Jurkat, Clone E6-1 (cell line): ENCODE results near the gene CLEC16A.

Experiments used
- DNase-seq: peaks from one replicate; pipeline ENCODE4 v3.0.0-alpha.2; 2011; ENCODE audit warnings: low read depth, low spot score
- H3K4me3 ChIP-seq: 2 replicates; pipeline ENCODE4 v1.5.1; 2011; ENCODE audit warnings: mild to moderate bottlenecking, low read length, control low read depth, moderate library complexity

The CLEC16A gene

GRCh38 chr16:11187522-11188023, 243.2 kb downstream of the CLEC16A start:
- DNase-seq, result no peak
- no peak overlapping the region for H3K4me3 ChIP-seq

- no peak overlapping the region for H3K4me3 ChIP-seq
- DNase-seq, result no peak
Observed at GRCh38 chr16:11188801-11189740, 244.7 kb downstream of the CLEC16A start.

GRCh38 chr16:11190588-11191560, 246.5 kb downstream of the CLEC16A start:
- no peak overlapping the region for H3K4me3 ChIP-seq
- no peak for DNase-seq

GRCh38 chr16:11191665-11192064, 247.3 kb downstream of the CLEC16A start:
- H3K4me3 ChIP-seq, result no peak overlapping the region
- DNase-seq, result no peak

DNA sequence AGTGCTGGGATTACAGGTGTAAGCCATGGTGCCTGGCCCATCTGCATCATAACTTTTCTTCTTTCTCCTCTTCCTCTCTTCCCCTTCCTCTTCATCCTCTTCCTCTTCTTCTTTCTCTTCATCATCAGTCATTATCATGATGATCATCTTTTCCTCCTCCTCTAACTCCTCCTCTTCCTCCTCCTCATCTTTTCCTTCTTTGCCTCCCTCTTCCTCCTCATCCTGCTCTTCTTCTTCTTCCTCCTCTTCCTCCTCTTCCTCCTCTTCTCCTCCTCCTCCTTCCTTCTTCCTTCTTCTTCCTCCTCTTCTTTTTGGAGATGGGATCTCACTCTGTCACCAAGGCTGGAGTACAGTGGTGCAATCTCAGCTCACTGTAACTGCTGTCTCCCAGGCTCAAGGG, 249.1 kb downstream of the CLEC16A start:
- H3K4me3 ChIP-seq, result no peak overlapping the region
- no peak for DNase-seq

GRCh38 chr16:11194913-11195312, 250.5 kb downstream of the CLEC16A start:
- no peak for DNase-seq

DNA sequence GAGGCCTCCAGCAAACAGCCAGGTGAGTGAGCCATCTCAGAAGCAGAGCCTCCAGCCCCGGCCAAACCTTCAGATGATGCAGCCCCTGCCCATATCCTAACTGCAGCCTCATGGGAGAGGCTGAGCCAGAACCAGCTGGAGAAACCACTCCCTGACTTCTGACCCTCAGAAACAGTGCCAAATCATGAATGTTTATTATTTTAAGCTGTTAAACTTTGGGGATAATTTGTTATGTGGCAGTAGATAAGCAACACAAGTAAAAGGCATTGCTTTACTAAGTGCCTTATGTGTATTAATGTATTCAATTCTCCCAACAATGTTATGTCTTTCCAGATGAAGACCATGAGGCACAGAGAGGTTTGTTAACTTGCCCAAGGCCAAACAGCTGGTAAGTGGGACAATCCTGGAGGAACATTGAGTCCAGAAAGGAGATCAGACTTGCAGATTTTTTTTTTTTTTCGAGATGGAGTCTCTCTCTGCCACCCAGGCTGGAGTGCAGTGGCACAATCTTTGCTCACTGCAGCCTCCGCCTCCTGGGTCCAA, 252.0 kb downstream of the CLEC16A start:
- H3K4me3 ChIP-seq, result no peak overlapping the region
- no peak for DNase-seq

More at GRCh38 chr16:11194913-11195312, 250.5 kb downstream of the CLEC16A start:
- H3K4me3 ChIP-seq, result no peak overlapping the region

GRCh38 chr16:11198375-11198774, 254.0 kb downstream of the CLEC16A start:
- H3K4me3 ChIP-seq, result no peak overlapping the region
- DNase-seq, result no peak

DNA sequence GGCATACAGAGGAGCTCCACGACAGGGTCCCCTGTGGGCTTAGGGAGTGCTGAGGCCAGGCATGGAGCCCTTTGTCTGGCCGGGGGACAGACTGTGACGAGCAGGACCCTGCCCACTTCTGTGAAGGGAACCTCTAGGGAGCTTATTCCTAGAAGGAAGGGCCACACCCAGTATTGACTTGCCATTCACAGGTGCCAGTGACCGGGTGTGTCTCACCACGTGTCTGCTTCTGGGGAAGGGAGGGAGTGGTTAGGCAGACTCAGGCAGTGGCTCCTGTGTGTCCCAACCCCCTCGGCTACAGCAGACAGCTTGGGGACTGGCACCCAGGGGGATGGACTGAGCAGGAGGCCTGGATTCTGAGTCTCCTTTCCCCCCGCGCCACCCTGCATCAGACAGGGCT, 254.5 kb downstream of the CLEC16A start:
- H3K4me3 ChIP-seq, result no peak overlapping the region
- no peak for DNase-seq

DNA sequence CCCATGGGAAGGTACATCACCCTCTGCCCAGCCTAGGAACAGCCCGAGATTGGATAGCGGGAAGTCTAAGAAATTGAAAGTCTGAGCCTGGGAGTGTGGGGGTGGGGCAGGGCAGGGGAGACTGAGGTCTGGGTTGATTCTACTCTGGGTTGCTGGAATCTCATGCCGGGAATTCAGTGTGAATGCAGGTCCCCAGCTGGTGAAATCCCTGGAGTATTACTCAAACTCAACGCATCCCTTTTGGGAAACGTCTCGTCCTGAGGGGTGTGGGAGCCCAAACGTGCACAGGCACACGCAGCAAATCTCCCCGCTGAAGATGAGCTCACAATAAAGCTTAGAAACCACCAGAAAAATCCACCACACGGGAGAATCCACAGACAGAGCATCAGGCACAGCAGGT, 256.2 kb downstream of the CLEC16A start:
- no peak for DNase-seq

DNA sequence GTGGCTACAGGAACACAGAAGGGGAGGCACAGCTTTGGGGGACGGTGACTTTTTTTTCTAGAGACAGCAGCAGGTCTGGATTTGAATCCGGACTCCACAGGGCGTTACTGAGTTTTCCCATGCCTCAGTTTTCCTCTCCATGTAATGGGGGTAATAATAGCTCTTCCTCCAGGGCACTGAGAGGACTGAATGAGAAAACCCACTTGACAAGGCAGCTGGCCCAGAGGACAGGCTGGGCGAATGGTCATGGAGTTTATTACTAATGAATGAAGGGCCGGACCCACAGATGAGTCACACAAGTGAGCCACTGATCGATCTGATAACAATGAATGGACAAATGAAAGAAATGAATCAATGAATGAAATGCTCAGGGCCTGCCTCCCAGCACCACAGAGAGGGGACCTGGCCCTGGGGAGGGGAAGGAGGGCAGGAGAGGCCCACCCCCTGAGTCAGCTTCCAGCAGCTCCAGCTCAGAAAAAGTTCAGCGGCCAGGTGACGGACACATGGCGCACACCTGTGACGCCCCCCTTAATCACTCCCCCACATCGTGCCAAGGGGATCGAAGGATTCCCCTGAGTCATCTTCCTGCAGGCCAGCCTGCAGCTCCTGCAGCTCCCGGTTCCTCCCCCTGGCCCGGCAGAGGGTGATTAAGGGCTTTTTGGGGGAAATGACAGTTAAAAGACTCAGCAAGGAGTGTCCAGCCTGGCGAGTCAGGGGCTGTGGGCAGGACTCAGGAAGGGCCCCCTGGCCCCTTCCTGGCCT, 257.3 kb downstream of the CLEC16A start:
- no peak for DNase-seq
- no peak overlapping the region for H3K4me3 ChIP-seq

More for the DNA sequence above, 256.2 kb downstream of the CLEC16A start:
- H3K4me3 ChIP-seq, result no peak overlapping the region

DNA sequence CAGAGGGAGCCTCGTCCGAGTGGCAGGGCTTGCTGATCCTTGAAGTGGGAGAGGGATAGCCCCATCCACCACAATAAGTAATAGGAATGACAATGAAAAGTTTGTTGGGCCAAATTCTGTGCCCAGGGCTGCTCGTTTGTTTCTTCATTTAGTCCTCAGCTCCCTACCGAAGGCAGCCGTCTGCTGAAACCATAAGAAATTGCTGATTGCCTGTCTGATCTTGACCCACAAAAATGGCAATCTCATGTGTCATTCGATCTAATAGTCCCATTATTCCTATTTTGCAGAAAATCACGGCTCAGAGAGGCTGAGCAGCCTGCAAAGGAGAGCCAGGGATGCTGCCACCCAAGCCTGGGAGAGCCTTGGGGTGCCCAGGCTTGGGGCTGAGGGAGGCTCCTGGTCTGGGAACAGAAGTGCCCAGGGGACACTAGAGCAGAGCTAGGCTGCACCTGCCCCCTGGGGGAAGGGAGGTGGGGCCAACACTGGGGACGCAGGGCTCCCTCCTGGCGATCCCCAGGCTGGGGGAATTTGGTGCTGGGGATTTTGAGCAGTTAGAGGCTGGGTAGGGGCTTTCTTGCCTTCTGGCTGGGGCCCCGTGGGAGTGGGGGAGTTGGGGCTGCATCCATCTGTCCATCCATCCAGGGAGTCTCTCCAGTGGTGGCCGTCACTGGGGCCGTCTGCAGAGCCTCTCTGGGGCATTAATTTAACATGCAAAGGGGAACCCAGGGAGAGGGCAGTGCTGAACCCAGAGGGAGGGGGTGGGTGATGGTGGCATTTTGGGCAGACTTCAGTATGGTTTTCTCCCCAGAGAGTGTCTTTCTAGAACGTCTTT, 258.1 kb downstream of the CLEC16A start:
- no peak for DNase-seq
- no peak overlapping the region for H3K4me3 ChIP-seq

DNA sequence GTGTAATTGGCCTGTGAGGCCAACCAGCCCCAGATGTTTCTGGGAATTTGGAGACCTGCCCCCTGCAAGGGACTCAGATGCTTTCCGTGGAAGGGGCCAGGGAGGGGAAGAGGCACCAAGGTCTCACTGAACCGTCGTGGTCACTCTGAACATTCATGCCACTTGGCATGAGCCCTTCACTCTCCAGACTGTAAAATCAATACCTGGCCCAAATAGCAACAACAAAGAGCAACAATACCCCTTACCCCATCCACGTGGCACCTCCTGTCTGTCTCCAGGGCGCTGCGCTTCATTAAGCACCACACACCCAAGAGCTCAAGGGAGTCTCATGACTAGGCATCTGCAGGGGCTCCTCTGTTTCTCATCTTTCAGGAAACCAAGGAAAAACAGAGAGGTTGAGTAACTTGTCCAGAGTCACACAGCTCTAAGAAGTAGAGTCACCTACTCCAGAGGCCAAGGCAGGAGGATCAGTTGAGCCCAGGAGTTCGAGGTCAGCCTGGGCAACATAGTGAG, 258.8 kb downstream of the CLEC16A start:
- DNase-seq, result no peak
- no peak overlapping the region for H3K4me3 ChIP-seq

- no peak overlapping the region for H3K4me3 ChIP-seq
- no peak for DNase-seq
Observed at GRCh38 chr16:11204513-11205047, 260.2 kb downstream of the CLEC16A start.

GRCh38 chr16:11205065-11205699, 260.8 kb downstream of the CLEC16A start:
- no peak for DNase-seq

GRCh38 chr16:11205754-11206581, 261.6 kb downstream of the CLEC16A start:
- DNase-seq, result no peak

More at GRCh38 chr16:11205065-11205699, 260.8 kb downstream of the CLEC16A start:
- no peak overlapping the region for H3K4me3 ChIP-seq

More at GRCh38 chr16:11205754-11206581, 261.6 kb downstream of the CLEC16A start:
- no peak overlapping the region for H3K4me3 ChIP-seq
